ENCODE data around the gene ARMC9. TPM values are rescaled to one million over a fixed set of nuclear protein-coding genes. Genes with fewer than 3 reads are reported as not detected.

ARMC9 gene
- total RNA-seq, 1 experiment from 2014 or later = 16.4 TPM

- Histone ChIP-seq H3K27ac (ENCODE audit: low read depth, low read length) (no peak overlapping the region), H2AFZ (ENCODE audit: low read depth, low read length, poor library complexity, severe bottlenecking) (no peak overlapping the region), H3K36me3 (ENCODE audit: control insufficient read depth in 1 of 2, insufficient read depth in 2 of 2, low read length in 2 of 2) (no peaks in the 10 kb centered on the region), H3K9me3 (ENCODE audit: control insufficient read depth in 1 of 2, insufficient read depth in 1 of 2, low read depth in 1 of 2, low read length in 2 of 2) (no peaks in the 10 kb centered on the region), H3K9me2 (ENCODE audit: insufficient read depth) (no peaks in the 10 kb centered on the region), H3K27me3 (ENCODE audit: insufficient read depth, low read length) (no peaks in the 10 kb centered on the region), H3K4me1 (ENCODE audit: control insufficient read depth in 1 of 2, insufficient read depth in 2 of 2, low read length in 2 of 2) (no peaks in the 10 kb centered on the region), H3K4me3 (replicated peaks in 1 of 2; ENCODE audit: low read depth in 1 of 2, low read length in 2 of 2) (no peak overlapping the region), H3K9ac (ENCODE audit: low read length) (no peak overlapping the region), H4K20me1 (ENCODE audit: insufficient read depth) (no peaks in the 10 kb centered on the region), H3K79me2 (ENCODE audit: insufficient read depth, low read length) (no peaks in the 10 kb centered on the region), H3K4me2 (ENCODE audit: low read length) (no peak overlapping the region)
- BruUV-seq (replicated peaks) = no TSS peak
- no peak for ATAC-seq
- intact Hi-C loops (cut with micrococcal nuclease) = no loop called here
- TF ChIP-seq EZH2 (IDR thresholded peaks at IDR 0.05) (no peak), SRF (IDR thresholded peaks at IDR 0.05; ENCODE audit: low read depth) (no peak), MAX (IDR thresholded peaks at IDR 0.05) (no peak), CTCF (IDR thresholded peaks at IDR 0.05 in 2 of 3, conservative IDR thresholded peaks at IDR 0.05 in 1 of 3; ENCODE audit: borderline replicate concordance in 1 of 3, insufficient read depth in 1 of 3, low read depth in 2 of 3, low read length in 2 of 3) (no peak), ATF3 (IDR thresholded peaks at IDR 0.05) (no peak), YY1 (IDR thresholded peaks at IDR 0.05; ENCODE audit: extremely low read depth, insufficient replicate concordance, low read depth, low read length) (no peak), RAD21 (IDR thresholded peaks at IDR 0.05; ENCODE audit: low read depth) (no peak), CEBPB (IDR thresholded peaks at IDR 0.05; ENCODE audit: low read depth) (no peak), SIN3A (IDR thresholded peaks at IDR 0.05; ENCODE audit: low read depth) (no peak), SP1 (IDR thresholded peaks at IDR 0.05; ENCODE audit: low read depth) (no peak), TCF7L2 (IDR thresholded peaks at IDR 0.05; ENCODE audit: borderline replicate concordance, extremely low read depth, insufficient read depth, insufficient read length) (no peak), ELF1 (IDR thresholded peaks at IDR 0.05; ENCODE audit: borderline replicate concordance, low read depth) (no peak), REST (IDR thresholded peaks at IDR 0.05; ENCODE audit: low read depth) (no peak), ZFX (IDR thresholded peaks at IDR 0.05) (no peak), ZNF274 (IDR thresholded peaks at IDR 0.05; ENCODE audit: low read depth, low read length) (no peak), POLR2AphosphoS5 (IDR thresholded peaks at IDR 0.05; ENCODE audit: low read depth, low read length) (no peak), EGR1 (IDR thresholded peaks at IDR 0.05; ENCODE audit: low read depth) (no peak)
- POLR2A ChIA-PET = no interaction called here
- RAD21 ChIA-PET (ENCODE audit: low non-redundant PET in 1 of 2, low total read pairs in 2 of 2, uncharacterized antibody in 2 of 2, unreplicated experiment in 2 of 2) = no interaction called here
- no peak for DNase-seq (ENCODE audit: low read depth, low spot score)
- CTCF ChIA-PET = no interaction called here
Measured at GRCh38 chr2:231357048-231357447, 158.6 kb downstream of the ARMC9 start.
